ENCODE data around the gene DOCK8.
A peak's percentile ranks its signal among the peaks of the same experiment; 100 is the strongest.
"Not testable (repeated sequence)": the region's sequence is repeated elsewhere in the genome, so short reads cannot be mapped to it uniquely, and the experiment has no call there.

Gene DOCK8

GRCh38 chr9:363274-363612 lies 148.6 kb downstream of the DOCK8 start:
- DNase-seq (ENCODE audit: low spot score): no peak

GRCh38 chr9:365436-365835 lies 150.8 kb downstream of the DOCK8 start:
- no peak for DNase-seq (ENCODE audit: low spot score)

DNA sequence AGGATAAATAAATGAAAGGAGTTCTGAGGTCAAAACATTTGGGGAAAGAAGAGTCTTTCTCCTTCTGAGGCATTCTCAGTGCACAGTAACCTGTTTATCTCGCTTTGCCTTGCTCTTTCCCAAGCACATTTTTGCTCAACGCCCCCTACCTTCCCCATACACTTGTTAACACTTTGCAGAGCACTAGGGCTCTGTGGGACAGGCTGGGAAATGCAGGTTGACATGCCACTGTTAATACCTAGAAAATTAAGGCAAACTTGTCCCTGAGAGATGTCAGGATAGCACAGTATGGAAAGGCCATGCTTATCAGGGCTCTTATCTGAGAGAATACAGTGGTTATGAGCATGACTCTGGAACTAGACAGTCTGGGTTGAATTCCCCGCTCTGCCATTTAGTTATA lies 152.0 kb downstream of the DOCK8 start:
- DNase-seq (ENCODE audit: low spot score): no peak

DNA sequence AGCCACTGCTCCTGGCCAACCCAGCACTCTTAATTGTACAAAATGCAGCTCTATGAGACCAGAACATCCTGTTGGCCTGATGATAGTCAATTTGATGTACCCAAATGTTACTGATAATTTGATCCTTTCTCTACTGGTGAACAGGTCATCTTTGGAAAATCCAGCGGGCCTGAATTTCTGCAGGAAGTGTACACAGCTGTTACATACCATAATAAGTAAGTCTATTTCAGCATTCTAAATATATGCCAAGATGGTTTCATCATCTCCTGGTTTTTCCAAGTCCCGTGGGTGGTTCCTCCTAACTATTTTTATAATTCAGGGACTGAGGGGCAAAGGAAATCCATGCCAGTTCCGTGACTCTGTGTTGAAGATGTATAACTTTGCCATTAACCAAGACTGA lies 155.4 kb downstream of the DOCK8 start:
- no peak for DNase-seq (ENCODE audit: low spot score)

- no peak for DNase-seq (ENCODE audit: low spot score)
Measured at GRCh38 chr9:371349-371748, 156.7 kb downstream of the DOCK8 start.

GRCh38 chr9:372128-372527 lies 157.5 kb downstream of the DOCK8 start:
- DNase-seq (ENCODE audit: low spot score): no peak

- no peak for DNase-seq (ENCODE audit: low spot score)
Measured at GRCh38 chr9:373759-374206, 159.1 kb downstream of the DOCK8 start.

DNA sequence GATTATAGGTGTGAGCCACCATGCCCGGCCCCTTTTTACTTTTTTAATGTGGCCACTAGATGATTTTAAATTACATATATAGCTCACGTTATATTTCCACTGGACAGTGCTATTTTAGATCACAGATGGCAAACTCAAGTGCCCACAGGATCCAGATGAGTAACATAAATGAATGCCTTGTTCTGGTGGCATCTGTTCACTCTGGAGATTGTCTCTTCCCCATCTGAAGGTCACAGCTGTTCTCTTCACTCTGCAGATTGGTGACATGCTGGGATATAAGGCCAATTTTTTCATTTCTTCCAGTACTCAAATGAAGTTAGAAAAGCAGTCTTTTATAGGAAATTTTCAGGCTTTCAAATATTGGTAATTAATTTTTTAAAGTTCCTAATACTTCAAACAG lies 160.1 kb downstream of the DOCK8 start:
- DNase-seq (ENCODE audit: low spot score): no peak

- DNase-seq (ENCODE audit: low spot score): no peak
Measured at GRCh38 chr9:376115-376514, 161.4 kb downstream of the DOCK8 start.

DNA sequence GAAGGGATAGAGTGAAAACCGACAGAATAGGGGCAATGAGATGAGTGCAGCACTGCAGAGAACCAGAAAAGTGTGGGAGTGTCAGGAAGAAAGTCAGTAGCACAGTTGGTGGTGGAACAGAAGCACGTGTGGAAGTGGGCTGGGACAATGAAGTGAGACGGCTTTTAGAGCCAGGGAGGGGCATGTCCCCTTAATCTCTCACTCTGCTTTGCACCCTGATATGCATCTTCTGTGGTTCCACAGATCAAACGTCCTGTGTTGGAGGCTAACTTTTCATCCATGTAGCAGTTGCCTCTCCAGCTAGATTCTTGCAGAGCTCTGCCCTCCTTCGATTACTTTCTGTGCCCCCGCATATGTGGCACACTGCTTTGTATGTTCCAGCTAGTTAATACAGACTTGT lies 163.6 kb downstream of the DOCK8 start:
- no peak for DNase-seq (ENCODE audit: low spot score)

- DNase-seq (ENCODE audit: low spot score): no peak
Measured at GRCh38 chr9:382383-382782, 167.7 kb downstream of the DOCK8 start.

GRCh38 chr9:385818-386398 lies 171.2 kb downstream of the DOCK8 start:
- DNase-seq (ENCODE audit: low spot score): peak; percentile 49

- no peak for DNase-seq (ENCODE audit: low spot score)
Measured at GRCh38 chr9:389159-389558, 174.5 kb downstream of the DOCK8 start.

- no peak for DNase-seq (ENCODE audit: low spot score)
Measured at GRCh38 chr9:389758-390157, 175.1 kb downstream of the DOCK8 start.

DNA sequence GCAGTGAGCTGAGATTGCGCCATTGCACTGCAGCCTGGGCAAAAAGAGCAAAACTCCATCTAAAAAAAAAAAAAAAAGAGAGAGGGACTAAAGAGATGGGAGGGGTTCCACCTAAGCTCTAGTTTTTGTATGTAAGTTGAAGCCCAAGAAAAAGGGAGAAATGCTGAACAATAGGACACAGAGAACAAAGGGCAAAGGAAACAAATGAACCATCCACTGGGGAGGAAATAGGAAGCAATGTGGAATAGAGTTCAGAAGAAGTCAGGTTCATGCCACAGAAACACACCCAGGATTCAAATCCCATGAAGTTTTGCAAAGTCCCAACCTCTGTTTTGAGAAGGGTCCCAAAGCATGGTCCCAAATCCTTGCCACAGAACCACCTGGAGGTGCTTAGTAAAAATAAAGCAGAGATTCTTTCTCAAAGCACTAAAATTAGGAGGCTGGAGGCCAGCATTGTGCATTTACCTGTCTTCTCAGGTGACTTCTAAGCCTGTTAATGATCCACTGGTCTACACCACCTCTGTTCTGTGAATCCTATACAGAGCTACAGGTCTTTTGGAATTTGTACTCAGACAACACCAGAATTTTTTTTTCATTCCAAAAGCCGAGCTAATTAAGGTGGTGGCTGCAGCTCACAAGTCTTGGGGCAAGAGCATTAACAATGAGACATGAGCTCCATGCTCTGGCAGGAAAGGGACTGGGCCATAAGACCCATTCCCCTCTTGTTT lies 177.6 kb downstream of the DOCK8 start:
- DNase-seq (ENCODE audit: low spot score): no peak

DNA sequence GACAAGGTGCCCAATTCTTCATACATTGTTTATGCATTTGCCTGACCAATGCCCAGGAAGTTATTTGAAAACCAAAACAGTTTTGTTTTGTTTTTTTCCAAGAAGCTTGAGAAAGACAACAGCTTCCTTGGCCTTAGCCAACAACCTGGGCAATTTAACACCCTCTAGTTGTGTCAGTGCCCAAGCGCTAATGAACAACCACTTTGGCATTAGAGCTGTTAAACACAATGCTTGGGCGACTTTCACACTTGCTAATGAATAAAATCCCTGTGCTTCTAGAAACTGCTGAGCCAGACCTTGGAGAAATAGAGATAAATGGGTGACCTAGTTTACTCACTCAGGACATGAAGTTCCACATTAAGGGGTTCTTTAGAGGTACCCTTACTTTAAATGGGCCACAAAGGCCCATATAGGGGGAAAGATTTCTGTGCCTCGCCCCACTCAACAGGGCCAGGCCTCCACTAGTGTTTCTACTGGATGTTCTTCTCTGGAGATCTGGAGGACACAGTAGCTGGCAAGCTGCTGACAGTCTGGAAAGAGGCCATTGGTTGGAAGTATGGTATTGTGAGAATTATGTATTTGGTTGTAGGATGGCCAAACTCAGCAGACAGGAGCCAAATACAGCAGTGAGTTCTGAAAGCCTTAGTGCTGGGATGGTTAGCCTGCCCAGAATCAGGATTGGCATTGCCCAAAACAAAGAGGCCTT lies 179.8 kb downstream of the DOCK8 start:
- DNase-seq (ENCODE audit: low spot score): peak; percentile 68

DNA sequence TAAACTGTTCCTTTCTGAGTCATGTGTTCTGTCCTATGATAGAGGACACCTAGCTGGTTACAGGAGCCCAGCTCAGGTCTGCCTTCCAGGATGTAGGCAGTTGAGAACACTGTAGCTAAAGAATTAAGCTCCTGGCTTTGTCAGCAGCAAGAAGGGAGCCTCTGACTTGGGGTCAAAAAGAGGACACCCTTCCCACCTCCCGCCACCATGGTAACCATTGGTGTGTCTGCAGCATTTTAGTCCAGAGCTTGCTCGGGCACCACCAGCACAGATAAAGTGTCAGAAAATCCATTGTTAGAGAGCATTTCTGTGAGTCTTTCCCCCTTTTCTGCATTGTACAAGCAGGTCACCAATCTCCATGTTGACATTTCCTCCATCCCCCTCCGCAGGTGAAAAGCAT lies 181.7 kb downstream of the DOCK8 start:
- no peak for DNase-seq (ENCODE audit: low spot score)

DNA sequence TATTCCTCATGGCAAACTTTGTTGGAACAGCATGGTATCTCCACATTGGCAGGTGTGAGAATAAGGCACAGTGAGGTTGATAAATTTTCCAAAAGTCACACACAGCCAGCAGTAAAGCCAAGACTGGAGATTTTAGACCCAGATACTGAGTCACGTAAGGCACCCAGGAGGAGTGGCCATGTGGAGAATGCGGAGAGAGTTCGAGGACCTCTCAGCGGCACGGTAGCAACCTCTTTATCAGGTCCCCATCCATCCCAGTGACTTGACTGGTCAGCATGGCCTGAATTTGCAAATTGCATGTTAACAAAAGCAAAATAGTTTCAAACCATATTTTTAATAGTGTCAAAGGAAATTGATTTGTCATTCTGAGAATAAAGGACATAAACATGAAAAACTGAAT lies 183.4 kb downstream of the DOCK8 start:
- DNase-seq (ENCODE audit: low spot score): no peak

DNA sequence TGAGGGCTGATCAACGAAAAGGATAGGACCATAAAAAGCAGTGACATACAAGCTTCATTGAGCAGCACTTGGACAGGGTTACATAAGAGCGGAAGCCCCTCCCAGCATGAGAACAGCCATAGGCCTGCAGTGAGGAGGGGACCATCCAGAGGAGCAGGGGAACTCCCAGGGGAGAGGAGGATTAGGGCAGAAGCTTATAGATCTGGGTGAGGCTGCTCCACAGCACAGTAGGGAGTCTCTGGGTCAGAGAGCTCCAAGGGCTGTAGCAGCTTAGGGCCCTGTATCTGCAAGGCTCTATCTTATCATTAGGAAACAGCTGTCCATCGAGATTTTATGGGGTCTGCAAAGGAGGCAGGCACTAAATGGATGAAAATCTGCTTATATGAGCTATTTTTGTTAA lies 186.6 kb downstream of the DOCK8 start:
- DNase-seq (ENCODE audit: low spot score): no peak

DNA sequence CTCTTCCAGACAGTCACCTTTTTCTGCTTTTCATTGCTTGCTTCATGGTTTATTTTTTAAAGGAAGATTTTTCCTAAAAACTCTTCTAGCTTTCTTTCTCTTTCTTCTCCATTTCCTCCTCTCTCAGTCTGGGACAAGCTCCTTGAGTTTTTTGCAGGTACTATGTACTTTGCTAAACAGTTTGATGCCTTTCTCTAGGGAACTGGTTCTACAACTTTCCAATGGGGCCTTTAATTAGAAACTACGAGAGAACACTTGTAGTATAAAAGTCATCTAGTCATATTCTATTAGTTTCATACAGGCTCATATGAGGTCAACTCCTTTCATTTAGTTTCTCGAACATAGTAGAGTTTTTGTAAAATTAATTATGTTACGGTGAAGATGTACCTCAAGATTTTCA lies 189.6 kb downstream of the DOCK8 start:
- DNase-seq (ENCODE audit: low spot score): no peak

- DNase-seq (ENCODE audit: low spot score): no peak
Measured at GRCh38 chr9:405341-405740, 190.7 kb downstream of the DOCK8 start.

DNA sequence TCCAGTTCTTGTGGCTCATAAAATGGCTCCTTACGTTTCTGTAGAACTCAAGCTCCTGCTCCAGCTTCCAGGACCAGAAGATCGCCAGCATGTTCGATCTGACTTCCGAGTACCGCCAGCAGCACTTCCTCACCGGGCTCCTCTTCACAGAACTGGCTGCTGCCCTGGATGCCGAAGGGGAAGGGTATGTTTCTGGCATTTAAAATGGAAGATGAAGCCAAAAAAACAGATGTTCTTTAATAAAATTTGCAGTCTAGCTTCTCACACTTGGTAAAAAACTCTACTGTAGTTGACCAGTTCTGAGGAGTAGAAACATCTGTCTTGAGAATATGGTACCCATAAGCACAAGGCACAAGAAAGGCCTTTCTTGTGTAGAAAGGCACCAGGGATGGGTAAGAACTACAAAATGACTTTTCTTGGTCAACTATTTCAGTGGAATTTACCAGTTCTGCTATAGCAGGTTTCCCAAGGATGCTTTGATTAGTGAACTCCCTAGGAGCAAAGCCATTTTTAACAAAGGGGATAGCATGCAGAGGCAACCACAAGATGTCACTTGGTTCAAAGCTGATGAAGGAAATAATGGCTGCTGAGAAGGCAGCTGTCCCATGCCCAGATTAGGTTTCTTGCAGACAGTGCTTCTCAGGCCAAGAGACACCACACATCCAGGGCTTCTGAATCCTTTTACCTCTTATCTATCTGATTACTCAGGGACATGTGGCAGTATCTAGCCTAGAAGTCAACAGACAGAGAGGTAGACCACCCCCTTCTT lies 192.4 kb downstream of the DOCK8 start:
- DNase-seq (ENCODE audit: low spot score): no peak

DNA sequence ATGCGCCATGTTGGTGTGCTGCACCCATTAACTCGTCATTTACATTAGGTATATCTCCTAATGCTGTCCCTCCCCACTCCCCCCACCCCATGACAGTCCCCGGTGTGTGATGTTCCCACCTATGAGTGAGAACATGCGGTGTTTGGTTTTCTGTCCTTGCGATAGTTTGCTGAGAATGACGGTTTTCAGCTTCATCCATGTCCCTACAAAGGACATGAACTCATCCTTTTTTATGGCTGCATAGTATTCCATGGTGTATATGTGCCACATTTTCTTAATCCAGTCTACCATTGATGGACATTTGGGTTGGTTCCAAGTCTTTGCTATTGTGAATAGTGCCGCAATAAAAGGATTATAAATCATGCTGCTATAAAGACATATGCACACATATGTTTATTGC lies 195.0 kb downstream of the DOCK8 start:
- not testable (repeated sequence) for DNase-seq (ENCODE audit: low spot score)

All from putamen (tissue), 1 donor.